Activated CD8-positive, alpha-beta T cell treated with anti-CD3 and anti-CD28 coated beads for 36 hours (primary cell): Measurements from ENCODE around the gene UBE2U. TPM values are rescaled to one million over a fixed set of nuclear protein-coding genes. Genes with fewer than 3 reads are reported as not detected.

Experiments used
- ATAC-seq: fragments of 200-7000 bp; cut with Tn5 transposase; one replicate; pipeline ENCODE4 v1.10.0; 2021; ENCODE audit warnings: mild to moderate bottlenecking, moderate library complexity
- CTCF ChIA-PET: fragments of 350-600 bp; sonication (Branson Sonifier 250); formaldehyde crosslinking; loops from one replicate; lab custom pipeline; 2021; ENCODE audit warnings: antibody characterized with exemption; lab: Charles Lee
- POLR2A ChIA-PET: fragments of 350-600 bp; sonication (Branson Sonifier 250); formaldehyde crosslinking; loops from one replicate; lab custom pipeline; 2021; ENCODE audit warnings: antibody characterized with exemption; lab: Charles Lee
- DNase-seq: peaks from one replicate; pipeline ENCODE4 v3.0.0-alpha.2; 2020
- H3K27ac Mint-ChIP-seq: one replicate; pipeline ENCODE4 v1.8.0; 2021; ENCODE audit warnings: mild to moderate bottlenecking, mixed read lengths
- H3K27me3 Mint-ChIP-seq: one replicate; pipeline ENCODE4 v1.8.0; 2021; ENCODE audit warnings: mixed read lengths
- H3K36me3 Mint-ChIP-seq: one replicate; pipeline ENCODE4 v1.8.0; 2021; ENCODE audit warnings: low read depth, mixed read lengths
- H3K4me1 Mint-ChIP-seq: one replicate; pipeline ENCODE4 v1.8.0; 2021; ENCODE audit warnings: low read depth, mixed read lengths
- H3K4me3 Mint-ChIP-seq: one replicate; pipeline ENCODE4 v1.8.0; 2021; ENCODE audit warnings: mild to moderate bottlenecking, moderate library complexity, mixed read lengths
- H3K9me3 Mint-ChIP-seq: one replicate; pipeline ENCODE4 v1.8.0; 2021; ENCODE audit warnings: mixed read lengths
- CTCF ChIP-seq: fragments of 200-600 bp; IDR thresholded peaks from one replicate; pipeline ENCODE4 v1.8.0; 2022; ENCODE audit warnings: antibody characterized with exemption, mild to moderate bottlenecking
- intact Hi-C: fragments of 100-400 bp; cut with micrococcal nuclease; formaldehyde crosslinking; loops from one replicate; pipeline ENCODE4 v1.10.0; 2022
- total RNA-seq, 2 experiments: library from RNA; stranded (reverse); gene quantifications; one replicate each; pipeline ENCODE4 v1.2.3, GENCODE V29; 2021

Gene UBE2U
- total RNA-seq, 2 experiments from 2014 or later, result not detected

GRCh38 chr1:64296459-64296858 lies 93.0 kb downstream of the UBE2U start:
- Mint-ChIP-seq H3K27me3 (peaks cover 8% of the 10 kb centered on the region), H3K36me3 (no peaks in the 10 kb centered on the region), H3K9me3 (peaks cover 4% of the 10 kb centered on the region), H3K4me1 (no peaks in the 10 kb centered on the region), H3K4me3 (no peak overlapping the region), H3K27ac (no peak overlapping the region)
- ATAC-seq (no peak), DNase-seq (no peak)
- intact Hi-C loops, result no loop called here
- ChIA-PET POLR2A (no interaction called here), CTCF (no interaction called here)
- no peak for TF ChIP-seq CTCF

GRCh38 chr1:64302194-64302593 lies 98.8 kb downstream of the UBE2U start:
- no peak overlapping the region for H3K27ac Mint-ChIP-seq
- no peak for TF ChIP-seq CTCF
- peaks cover 4% of the 10 kb centered on the region for H3K27me3 Mint-ChIP-seq
- intact Hi-C loops, result no loop called here
- CTCF ChIA-PET, result no interaction called here
- no peak overlapping the region for H3K4me3 Mint-ChIP-seq
- H3K4me1 Mint-ChIP-seq, result no peaks in the 10 kb centered on the region
- DNase-seq (no peak), ATAC-seq (no peak)
- H3K36me3 Mint-ChIP-seq, result no peaks in the 10 kb centered on the region
- no peaks in the 10 kb centered on the region for H3K9me3 Mint-ChIP-seq
- POLR2A ChIA-PET, result no interaction called here

- no peaks in the 10 kb centered on the region for H3K9me3 Mint-ChIP-seq
- no peak overlapping the region for H3K4me3 Mint-ChIP-seq
- ChIA-PET CTCF (no interaction called here), POLR2A (no interaction called here)
- TF ChIP-seq CTCF, result no peak
- ATAC-seq, result no peak
- H3K27me3 Mint-ChIP-seq, result peaks cover 4% of the 10 kb centered on the region
- no peak overlapping the region for H3K27ac Mint-ChIP-seq
- DNase-seq, result no peak
- intact Hi-C loops, result no loop called here
- no peaks in the 10 kb centered on the region for H3K4me1 Mint-ChIP-seq
- no peaks in the 10 kb centered on the region for H3K36me3 Mint-ChIP-seq
Observed at GRCh38 chr1:64302971-64303370, 99.5 kb downstream of the UBE2U start.

GRCh38 chr1:64304823-64305222 lies 101.4 kb downstream of the UBE2U start:
- TF ChIP-seq CTCF, result no peak
- H3K27ac Mint-ChIP-seq, result no peak overlapping the region
- no peaks in the 10 kb centered on the region for H3K36me3 Mint-ChIP-seq
- ChIA-PET CTCF (no interaction called here), POLR2A (no interaction called here)
- ATAC-seq (no peak), DNase-seq (no peak)
- no peaks in the 10 kb centered on the region for H3K9me3 Mint-ChIP-seq
- H3K4me1 Mint-ChIP-seq, result no peaks in the 10 kb centered on the region
- H3K4me3 Mint-ChIP-seq, result no peak overlapping the region
- intact Hi-C loops, result no loop called here
- peaks cover 2% of the 10 kb centered on the region for H3K27me3 Mint-ChIP-seq

GRCh38 chr1:64308866-64309265 lies 105.4 kb downstream of the UBE2U start:
- ATAC-seq (no peak), DNase-seq (no peak)
- Mint-ChIP-seq H3K4me1 (no peaks in the 10 kb centered on the region), H3K4me3 (no peak overlapping the region), H3K27ac (no peak overlapping the region), H3K9me3 (no peaks in the 10 kb centered on the region), H3K36me3 (no peaks in the 10 kb centered on the region), H3K27me3 (peaks cover 2% of the 10 kb centered on the region)
- intact Hi-C loops, result no loop called here
- ChIA-PET POLR2A (no interaction called here), CTCF (no interaction called here)
- TF ChIP-seq CTCF, result no peak
